AML-193 (cell line): Measurements from ENCODE around the gene LEO1.
"Not testable (repeated sequence)": the region's sequence is repeated elsewhere in the genome, so short reads cannot be mapped to it uniquely, and the experiment has no call there.

Experiments
- DNase-seq, 2 experiments: peaks; one replicate each; lab custom pipeline; 2025; lab: John Stamatoyannopoulos, UW

LEO1 gene

DNA sequence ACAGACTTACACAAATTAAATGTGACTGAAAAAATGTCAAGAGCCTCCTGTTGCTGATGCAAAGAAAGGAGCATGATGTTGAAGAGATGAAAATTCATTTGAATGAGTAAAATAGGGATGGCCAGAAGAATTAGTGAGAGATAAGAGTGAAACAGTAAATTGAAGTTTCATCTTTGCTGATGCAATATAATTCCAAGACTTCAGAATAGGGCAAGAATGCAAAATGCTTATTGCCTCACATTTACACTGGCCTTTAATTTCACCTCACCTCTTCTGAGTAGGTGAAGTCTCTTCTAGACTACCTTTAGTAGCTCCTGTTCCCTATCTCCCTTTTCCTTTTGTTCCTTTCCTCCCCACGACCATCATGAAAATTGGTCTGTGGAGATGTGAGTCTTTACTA is 32.1 kb upstream of the LEO1 start:
- no peak for DNase-seq

DNA sequence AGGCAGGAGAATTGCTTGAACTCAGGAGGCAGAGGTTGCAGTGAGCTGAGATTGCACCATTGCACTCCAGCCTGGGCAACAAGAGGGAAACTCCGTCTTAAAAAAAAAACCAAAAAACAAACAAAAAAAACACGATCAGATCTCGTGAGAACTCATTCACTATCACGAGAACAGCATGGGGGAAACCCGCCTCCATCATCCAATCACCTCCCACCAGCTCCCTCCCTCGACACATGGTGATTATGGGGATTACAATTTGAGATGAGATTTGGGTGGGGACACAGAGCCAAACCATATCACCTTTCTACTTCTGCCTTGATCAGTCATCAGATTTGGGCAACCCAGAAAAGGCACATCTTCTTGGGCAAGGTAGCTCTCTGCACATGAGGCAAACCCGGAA is 31.5 kb upstream of the LEO1 start:
- DNase-seq, result not testable (repeated sequence)

DNA sequence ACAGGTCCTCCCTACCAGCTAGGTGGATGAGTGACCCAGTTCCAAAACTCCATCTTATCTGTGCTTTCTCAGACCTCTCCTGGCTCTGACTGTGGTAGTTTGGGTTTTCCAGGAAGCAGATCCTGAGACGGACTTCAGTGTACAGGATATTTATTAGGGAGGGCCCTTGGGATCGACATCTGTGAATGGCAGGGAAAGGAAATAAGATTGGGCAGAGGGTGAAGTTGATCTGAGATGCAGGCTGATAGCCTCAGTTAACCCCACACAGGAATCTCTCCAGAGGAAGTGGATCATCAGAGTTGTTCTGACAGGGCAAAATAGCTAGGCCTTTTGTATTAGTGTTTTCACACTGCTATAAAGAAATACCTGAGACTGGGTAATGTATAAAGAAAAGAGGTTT is 30.8 kb upstream of the LEO1 start:
- DNase-seq, result no peak

DNA sequence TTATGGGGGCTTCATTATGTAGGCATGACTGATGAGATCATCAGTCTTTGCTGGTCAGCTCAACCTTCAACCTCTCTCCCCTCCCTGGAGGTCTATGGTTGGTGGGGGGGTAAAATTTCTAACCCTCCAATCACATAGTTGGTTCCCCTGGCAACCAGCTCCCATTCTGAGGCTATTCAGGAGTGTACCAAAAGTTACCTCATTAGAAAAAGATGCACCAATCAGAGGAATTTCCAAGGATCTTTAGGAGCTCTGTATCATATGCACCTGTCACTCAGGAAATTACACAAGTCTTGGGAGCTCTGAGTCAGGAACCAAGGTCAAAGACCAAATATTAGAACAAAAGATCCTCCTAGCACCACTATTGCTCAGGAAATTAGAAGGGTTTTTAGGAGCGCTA is 21.4 kb upstream of the LEO1 start:
- no peak for DNase-seq

DNA sequence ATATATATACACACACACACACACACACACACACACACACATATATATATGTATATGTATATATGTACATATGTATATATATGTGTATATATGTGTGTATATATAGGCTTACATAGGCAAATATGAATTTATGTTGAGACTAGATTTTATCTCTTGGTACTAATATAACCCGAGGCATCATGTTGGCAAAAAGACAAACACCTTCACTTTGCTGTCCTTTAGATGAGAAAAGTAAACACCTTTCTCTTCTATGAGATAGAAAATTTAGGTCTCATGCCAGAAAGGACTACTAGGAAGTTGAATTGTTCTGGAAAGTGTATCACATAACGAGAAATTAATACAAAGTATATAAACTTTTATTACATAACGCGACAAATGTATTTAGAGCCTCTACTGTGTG is 19.6 kb upstream of the LEO1 start:
- no peak for DNase-seq

DNA sequence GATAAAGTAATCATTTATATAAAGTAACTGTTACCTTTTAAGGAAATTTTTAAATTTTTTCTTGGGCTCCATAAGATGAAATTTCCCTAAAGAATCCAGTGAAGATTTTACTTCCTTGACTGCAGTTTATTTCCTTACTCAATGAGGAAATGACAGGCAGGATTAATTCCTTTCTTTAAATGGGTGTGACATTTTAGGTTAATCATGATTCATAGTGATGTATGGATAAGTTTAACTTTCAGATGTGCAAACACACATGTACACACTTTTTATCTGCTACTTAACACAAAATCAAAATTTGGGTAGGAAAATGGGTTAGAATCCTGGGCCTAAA is 11.2 kb upstream of the LEO1 start:
- no peak for DNase-seq

DNA sequence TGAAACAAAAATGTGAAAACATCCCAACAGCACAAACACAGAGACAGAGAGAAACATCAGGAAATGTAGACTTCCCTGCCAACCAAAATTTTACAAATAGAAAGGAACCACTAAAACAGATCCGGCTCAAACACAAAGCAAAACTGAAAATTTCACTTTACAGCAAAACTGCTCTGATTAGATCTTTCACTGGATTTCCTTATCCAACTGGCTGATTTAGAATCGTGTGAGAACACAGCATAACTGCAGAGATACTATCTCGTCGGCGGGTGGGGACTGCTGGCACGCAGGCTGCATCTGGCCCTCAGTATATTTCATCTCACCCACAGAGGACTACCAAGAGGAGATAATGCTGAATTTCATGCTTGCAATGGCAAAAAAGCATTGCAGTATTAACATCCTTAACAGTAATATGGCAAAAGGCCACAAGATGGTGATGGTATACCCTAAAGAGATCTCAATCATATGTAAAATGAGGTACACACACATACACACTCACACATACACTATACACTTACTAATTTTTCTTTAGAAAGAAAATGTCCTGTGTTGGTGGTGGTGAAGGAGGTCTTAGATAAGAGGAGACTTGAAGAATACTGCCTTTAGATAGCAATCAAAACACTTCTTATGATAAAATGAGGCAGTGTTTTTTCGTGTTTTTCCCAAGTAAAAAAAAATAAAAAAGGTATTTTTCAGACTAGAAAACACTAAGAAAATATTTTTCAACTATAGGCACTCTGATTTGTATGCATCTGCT is 10.6 kb upstream of the LEO1 start:
- peak; percentile 91 to 92 for DNase-seq

DNA sequence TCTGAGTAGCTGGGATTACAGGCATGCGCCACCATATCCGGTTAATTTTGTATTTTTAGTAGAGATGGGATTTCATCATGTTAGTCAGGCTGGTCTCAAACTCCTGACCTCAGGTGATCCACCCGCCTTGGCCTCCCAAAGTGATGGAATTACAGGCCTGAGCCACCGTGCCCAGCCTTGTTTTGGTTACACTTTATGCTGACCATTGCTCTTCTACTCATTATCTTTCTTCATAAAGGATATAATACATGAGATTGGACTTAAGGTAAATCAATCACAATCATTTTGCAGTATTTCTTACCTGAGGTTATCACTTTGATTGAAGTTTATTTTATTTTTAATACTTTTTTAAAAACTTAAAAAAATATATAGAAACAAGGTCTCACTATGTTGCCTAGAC is 2.2 kb upstream of the LEO1 start:
- no peak for DNase-seq

DNA sequence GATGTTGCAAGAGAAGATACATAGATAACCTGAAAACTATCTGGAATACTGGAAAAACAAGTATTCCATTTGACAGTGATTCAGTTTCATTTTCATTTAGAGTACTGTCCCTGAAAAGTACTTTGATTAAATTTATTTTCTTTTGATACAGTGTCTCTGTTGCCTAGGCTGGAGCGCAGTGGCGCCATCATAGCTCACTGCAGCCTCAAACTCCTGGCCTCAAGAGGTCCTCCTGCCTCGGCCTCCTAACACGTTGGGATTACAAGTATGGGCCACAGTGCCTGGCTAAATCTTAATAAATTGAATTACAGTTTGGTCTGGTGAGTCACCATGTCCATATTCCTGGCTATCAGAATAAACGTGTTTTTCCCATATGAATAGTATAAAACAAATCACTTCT is 1.6 kb upstream of the LEO1 start:
- DNase-seq, result no peak

DNA sequence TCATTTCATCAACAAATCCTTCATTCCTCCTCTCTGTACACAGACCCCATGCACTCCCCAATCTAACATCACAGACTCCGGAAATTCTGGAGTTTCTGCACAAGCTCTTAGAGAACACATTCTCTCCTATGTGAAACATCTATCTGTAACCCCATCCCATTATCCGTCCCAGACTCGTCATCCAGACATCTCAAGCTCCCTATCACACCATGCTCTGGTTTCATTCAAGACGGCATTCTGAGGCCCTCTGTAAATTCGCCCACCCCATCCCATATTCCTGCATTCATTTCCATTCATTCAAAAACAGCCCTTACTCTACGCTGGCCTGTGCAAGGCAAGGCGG is 575 bp downstream of the LEO1 start:
- DNase-seq, result no peak

DNA sequence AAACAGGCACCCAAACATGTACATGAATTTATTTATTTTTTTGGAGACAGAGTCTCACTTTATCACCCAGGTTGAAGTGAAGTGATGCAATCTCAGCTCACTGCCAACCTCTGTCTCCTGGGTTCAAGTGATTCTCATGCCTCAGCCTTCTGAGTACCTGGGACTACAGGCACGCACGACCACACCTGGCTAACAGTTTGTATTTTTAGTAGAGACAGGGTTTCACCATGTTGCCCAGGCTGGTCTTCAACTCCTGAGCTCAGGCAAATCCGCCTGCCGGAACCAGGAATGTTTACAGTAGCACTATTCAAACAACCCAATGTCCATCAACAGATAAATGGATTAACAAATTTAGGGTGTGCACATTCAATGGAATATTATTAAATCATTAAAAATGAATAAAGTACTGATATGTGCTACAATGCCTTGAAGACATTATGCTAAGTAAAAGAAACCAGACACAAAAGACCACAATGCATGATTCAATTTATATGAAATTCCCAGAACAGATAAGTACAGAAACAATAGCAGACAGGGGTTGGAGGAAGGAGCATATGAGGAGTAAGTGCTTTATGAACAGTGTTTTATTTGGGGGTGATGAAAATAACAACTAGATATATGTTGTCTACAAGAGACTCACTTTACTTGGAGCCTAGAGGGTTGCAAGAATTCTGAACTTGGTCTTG is 1.3 kb downstream of the LEO1 start:
- DNase-seq, result no peak

DNA sequence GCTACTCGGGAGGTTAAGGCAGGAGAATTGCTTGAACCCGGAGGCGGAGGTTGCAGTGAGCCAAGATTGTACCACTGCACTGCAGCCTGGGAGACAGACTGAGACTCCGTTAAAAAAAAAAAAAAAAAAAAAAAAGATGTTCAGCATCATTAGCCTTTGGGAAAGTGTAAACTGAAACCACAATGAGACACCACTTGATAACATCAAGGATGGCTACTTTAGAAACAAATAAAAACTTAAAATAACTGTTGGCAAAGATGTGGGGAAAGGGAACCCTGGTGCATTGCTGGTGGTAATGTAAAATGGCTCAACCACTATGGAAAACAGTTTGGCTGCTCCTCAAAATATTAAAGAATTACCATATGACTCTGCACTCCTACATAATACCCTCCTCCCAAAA is 1.9 kb downstream of the LEO1 start:
- DNase-seq, result no peak

DNA sequence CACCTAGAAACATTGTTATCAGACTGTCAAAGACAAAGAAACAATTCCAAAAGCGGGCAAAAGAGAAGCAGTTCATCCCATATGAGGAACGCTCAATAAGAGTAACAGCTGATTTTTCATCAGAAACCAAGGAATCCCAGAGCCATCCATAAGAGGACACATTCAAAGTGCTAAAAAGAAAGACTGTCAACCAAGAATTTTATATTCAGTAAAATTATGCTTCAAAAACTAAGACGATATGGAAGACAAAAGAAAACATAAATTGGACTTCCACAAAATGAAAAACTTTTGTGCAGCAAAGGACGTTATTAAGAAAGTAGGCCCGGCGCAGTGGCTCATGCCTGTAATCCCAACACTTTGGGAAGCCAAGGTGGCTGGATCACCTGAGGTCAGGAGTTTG is 4.0 kb downstream of the LEO1 start:
- DNase-seq, result no peak

DNA sequence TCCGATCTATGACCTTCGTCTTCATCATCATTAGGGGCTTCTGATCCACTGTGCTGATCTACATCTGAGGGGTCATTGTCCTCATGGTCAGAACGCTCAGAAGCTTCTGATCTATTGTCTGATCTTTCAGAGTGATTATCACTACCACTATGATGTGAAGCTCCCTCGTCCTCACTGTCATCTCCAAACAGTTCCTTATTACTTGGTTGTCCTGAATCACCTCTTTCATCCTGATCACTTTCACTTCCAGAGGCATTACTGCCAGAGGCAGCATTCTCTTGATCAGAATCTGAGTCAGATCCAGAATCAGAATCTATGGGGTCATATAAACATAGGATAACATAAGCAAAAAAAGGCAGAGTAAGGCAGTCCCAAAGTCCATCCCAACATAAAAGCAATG is 5.4 kb downstream of the LEO1 start:
- no peak for DNase-seq

DNA sequence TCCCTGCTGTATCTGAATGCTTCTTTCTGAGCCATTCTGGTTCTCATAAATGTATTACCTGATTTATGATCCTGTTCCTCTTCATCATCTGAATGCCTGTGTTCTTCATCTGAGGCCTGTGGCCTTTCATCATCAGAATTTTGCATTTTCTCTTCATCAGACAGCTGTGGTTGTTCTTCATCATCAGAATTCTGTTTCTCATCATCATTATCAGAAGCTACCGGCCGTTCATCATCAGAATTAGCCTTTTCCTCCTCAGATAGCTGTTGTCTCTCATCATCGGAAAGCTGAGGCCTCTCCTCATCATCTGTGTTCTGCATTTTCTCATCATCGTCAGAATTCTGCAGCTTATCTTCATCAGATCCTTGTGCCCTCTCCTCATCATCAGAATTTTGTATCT is 5.9 kb downstream of the LEO1 start:
- DNase-seq, result no peak

DNA sequence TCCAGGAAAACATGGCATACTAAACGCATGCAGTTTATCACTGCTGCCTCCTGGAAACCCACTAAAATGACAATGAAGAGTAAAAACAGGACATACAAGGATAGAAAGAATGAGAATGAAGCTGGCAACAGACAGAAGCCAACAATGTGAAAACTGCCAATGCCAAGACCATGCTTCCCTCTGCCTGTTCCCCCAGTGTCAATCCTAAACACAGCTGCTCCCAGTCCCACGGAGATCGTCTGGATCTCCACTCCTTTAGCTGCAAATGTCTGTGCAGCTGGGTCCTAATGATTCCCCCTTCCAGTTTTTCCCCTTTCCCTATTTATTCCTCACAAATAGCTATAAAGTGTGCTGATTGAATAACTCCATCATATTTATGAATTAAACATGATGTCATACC is 16.1 kb downstream of the LEO1 start:
- DNase-seq, result no peak

DNA sequence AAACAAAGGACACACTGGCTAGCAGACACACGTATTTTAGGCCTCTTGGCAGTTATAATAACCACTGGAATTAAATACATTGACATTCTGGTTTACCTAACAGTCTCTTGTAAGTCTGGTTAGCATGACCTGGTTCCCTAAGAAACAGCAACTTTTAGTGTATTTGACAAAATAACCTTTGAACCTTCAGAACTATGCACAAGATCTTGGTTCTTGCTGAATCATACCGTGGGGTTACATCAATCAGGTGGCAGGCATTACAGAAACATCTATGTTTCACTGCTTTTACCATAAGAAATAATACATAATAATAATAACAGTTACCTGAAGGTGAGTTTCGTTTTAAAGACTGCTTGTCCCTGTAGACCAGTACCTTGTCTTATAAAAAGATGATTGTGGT is 18.8 kb downstream of the LEO1 start:
- DNase-seq, result no peak

DNA sequence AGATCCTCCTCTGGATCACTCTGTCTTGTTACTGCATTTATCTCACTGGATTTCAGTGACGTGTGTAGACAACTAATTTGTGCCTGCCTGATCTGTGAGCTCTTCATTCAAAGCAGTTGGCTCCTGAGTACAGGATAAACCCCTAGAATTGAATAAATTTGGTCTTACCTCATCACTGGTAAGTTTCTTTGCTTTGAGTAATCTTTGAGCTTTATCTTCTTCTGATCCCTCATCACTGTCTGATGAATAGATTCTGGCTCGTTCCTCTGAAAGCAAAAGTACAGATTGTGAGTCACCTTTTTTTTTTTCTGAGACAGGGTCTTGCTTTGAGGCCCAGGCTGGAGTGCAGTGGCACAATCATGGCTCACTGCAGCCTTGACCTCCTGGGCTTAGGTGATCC is 24.5 kb downstream of the LEO1 start:
- DNase-seq, result no peak

DNA sequence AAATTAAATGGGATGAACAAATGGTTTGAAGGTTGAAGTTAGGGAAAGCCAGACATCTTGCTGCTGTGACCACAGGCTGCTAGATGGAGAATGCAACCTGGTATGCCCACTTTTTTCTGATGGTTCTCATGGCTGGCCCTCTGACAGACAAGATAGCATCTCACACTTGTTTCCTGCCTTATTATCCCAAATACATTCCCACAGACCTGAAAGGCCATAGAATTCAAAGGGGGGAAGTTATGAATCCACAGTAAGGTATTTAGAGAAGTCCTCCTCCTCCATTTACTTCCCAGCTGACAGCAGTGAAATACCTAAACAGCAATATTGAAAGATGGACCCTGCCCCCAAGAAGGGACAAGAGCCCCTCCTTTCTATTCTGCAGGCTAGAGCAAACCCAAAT is 32.4 kb downstream of the LEO1 start:
- no peak for DNase-seq

DNA sequence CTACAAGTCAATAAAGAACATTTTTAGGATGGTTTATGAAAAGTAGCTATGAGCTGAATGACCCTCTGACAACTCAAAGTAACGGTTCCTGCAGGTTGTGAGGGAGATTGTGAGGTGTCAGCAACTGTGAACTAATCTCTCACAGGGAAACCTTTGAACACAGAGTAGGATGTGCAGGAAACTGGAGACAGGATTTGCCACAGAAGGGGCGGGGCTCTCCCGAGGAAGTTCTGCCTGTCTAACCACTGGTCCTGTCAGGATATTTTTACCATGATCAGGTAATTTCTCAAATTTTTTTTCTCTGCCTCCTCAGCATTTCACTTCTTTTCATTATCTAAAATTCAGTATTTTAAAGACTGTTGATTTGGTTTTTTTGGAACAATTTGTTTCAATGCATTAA is 33.3 kb downstream of the LEO1 start:
- DNase-seq, result no peak

DNA sequence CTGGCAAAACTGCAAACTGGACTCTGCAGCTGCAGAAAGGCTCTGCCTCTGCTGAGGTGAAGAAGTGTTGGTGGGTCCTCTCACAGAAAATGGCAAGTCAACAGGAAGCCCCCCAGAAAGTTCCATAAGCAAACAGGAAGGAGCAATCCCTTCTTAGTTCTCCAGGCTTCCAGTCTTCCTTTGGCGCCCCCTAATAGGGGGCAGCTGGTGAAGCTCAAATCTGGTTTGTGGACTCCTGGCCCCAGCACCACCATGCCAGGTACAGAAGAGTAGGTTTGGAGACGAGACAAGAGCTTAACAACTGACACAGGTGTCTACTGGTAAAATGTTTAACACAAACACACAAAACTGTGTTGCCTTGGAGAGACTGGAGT is 35.5 kb downstream of the LEO1 start:
- no peak for DNase-seq

DNA sequence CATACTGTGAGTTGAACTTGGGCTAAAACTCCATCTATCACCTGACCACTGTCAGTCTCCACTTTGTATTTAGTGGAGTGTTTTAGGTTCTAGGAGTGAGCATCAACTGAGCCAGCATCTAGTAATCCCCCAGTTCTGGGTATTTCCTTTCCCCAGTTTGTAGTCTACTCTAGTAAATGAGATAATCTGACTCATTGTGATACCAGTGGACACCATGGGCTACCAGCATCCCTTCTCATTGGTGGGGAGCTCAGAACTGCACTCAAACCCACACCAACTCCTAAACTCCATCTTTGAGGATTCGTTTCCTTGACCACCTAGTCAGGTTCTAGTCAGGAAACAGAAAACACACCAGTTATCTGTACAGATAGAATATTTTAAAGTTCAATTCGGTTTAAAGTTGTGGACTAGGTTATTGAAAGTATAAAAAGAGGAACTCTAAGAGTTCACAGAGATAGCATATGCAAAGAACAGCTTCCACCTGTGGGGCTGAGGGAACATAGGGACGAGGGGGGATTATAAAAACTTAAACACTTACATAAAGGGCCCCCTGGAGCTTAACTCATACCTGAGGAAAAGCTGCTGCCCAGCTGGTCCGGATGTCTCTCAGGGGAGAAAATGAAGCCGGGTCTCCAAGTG is 36.0 kb downstream of the LEO1 start:
- DNase-seq, result no peak

DNA sequence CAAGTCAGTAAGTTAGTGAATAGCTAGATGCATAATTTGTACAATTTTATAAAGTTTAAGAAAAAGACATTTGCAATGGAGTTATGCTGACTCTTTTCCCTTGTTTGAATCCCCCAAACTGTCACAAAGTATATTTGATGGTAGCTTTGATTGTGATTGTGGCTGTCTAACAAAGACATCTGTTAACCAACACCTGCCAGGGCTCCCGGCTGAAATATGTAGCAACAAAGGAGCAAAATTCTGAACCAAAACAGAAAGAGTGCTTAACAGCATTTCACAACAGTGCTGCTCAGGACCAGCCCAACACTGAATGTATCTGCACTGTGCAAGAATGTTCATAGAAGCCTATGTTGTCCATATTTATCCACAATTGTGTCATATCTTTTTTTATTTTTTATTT is 39.4 kb downstream of the LEO1 start:
- no peak for DNase-seq

DNA sequence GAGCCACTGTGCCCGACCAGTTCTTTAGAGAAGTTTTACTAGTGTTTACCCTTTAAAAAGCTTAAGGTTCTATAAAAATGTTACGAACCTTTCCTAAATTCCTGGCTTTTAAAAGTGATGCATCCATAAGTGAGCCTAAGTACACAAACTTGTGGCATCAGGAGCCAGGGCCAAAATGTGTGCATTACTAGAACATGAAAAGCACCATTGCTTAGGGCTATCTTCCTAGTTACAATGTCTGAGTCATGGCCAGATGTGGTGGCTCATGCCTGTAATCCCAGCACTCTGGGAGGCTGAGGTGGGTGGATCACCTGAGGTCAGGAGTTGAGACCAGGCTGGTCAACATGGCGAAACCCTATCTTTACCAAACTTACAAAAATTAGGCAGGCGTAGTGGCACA is 39.9 kb downstream of the LEO1 start:
- no peak for DNase-seq
